Measurements from ENCODE around the gene WDR45. TPM values are rescaled to one million over a fixed set of nuclear protein-coding genes. Genes with fewer than 3 reads are reported as not detected.
A peak's percentile ranks its signal among the peaks of the same experiment; 100 is the strongest.

WDR45 gene
- total RNA-seq, 2 experiments from 2014 or later = 22.4 to 23.9 TPM

DNA sequence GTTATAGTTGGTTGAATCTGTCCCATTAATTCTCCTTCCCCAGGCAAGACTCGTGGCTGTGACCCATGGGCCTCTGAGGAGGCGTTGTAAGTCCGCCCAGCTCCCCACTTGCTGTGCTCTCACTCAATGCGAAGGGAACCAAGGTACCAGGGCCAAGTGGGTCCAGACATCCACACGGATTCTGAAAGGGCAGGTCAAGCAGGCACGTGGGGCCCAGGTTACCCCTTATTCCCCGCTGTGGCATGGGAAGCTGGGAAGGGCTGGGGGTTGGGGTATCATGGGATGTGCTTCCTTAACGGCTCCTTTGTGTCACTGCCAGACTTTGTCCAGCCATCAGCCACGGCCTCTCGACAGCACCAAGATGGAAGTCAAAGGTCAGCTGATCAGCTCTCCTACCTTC is 17.8 kb downstream of the WDR45 start:
- Mint-ChIP-seq H3K27ac (no peak overlapping the region), H3K9me3 (ENCODE audit: low read depth) (no peaks in the 10 kb centered on the region)
- CTCF ChIA-PET = no interaction called here

DNA sequence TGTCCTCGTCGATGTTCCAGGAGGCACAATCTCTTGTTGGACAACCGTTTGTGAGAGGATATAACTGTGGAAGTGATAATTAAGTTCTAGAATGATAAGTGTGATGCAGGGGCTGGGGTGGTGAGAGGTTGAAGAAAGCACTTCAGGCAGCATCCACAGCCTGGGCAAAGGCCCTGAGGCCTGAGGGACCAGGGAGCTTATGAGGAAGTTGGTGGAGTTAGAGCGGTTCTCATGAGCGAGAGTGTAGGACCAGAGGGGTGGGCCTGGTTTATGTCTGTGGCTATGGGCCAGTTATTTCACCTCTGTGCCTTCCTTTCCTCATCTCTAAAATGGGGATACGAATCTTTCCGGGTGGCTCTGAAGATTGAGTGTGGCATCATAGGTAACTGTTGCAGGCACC is 18.2 kb downstream of the WDR45 start:
- no peaks in the 10 kb centered on the region for H3K9me3 Mint-ChIP-seq (ENCODE audit: low read depth)
- no peaks in the 10 kb centered on the region for H3K27me3 Mint-ChIP-seq
- no peak for ATAC-seq
- ChIA-PET POLR2A (no interaction called here), CTCF (interaction anchor here (0.6 kb wide), 1 partner anchor 214 kb away, joined by 4 read pairs; no protein-coding TSS in a partner anchor)
- H3K27ac Mint-ChIP-seq = no peak overlapping the region
- H3K36me3 Mint-ChIP-seq (ENCODE audit: low read depth) = peaks cover 2% of the 10 kb centered on the region
- no peak for DNase-seq
- H3K4me3 Mint-ChIP-seq = no peak overlapping the region
- H3K4me1 Mint-ChIP-seq = peaks cover 5% of the 10 kb centered on the region
- intact Hi-C loops (cut with DNase I, micrococcal nuclease) = no loop called here

More for the DNA sequence above, 17.8 kb downstream of the WDR45 start:
- Mint-ChIP-seq H3K36me3 (ENCODE audit: low read depth) (peaks cover 2% of the 10 kb centered on the region), H3K4me1 (peaks cover 2% of the 10 kb centered on the region), H3K4me3 (no peak overlapping the region), H3K27me3 (no peaks in the 10 kb centered on the region)
- no peak for ATAC-seq
- POLR2A ChIA-PET = no interaction called here
- intact Hi-C loops (cut with DNase I, micrococcal nuclease) = no loop called here
- DNase-seq = no peak

GRCh38 chrX:49060914-49061313 is 18.8 kb downstream of the WDR45 start:
- no peak overlapping the region for H3K4me3 Mint-ChIP-seq
- no peaks in the 10 kb centered on the region for H3K9me3 Mint-ChIP-seq (ENCODE audit: low read depth)
- peaks cover 2% of the 10 kb centered on the region for H3K36me3 Mint-ChIP-seq (ENCODE audit: low read depth)
- no peaks in the 10 kb centered on the region for H3K27me3 Mint-ChIP-seq
- H3K4me1 Mint-ChIP-seq = peaks cover 7% of the 10 kb centered on the region
- intact Hi-C loops (cut with DNase I, micrococcal nuclease) = no loop called here
- no peak for DNase-seq
- POLR2A ChIA-PET = no interaction called here
- H3K27ac Mint-ChIP-seq = peak overlapping the region; percentile 19
- CTCF ChIA-PET = interaction anchor here (0.6 kb wide), 1 partner anchor 213 kb away, joined by 4 read pairs; no protein-coding TSS in a partner anchor
- ATAC-seq = no peak

GRCh38 chrX:49059681-49060085 is 20.0 kb downstream of the WDR45 start:
- H3K27ac Mint-ChIP-seq = no peak overlapping the region
- ATAC-seq (no peak), DNase-seq (no peak)
- POLR2A ChIA-PET = interaction anchor here (0.9 kb wide), 1 partner anchor 442 kb away, joined by 3 read pairs; no protein-coding TSS in a partner anchor
- no peaks in the 10 kb centered on the region for H3K9me3 Mint-ChIP-seq (ENCODE audit: low read depth)
- intact Hi-C loops (cut with DNase I, micrococcal nuclease) = no loop called here
- H3K36me3 Mint-ChIP-seq (ENCODE audit: low read depth) = peaks cover 2% of the 10 kb centered on the region
- H3K27me3 Mint-ChIP-seq = no peaks in the 10 kb centered on the region
- no peak overlapping the region for H3K4me3 Mint-ChIP-seq
- CTCF ChIA-PET = no interaction called here
- H3K4me1 Mint-ChIP-seq = peaks cover 17% of the 10 kb centered on the region

- POLR2A ChIA-PET = interaction anchor here (0.9 kb wide), 1 partner anchor 442 kb away, joined by 3 read pairs; no protein-coding TSS in a partner anchor
- Mint-ChIP-seq H3K9me3 (ENCODE audit: low read depth) (no peaks in the 10 kb centered on the region), H3K4me1 (peaks cover 22% of the 10 kb centered on the region), H3K4me3 (no peak overlapping the region), H3K27ac (no peak overlapping the region), H3K36me3 (ENCODE audit: low read depth) (peaks cover 2% of the 10 kb centered on the region), H3K27me3 (no peaks in the 10 kb centered on the region)
- DNase-seq (no peak), ATAC-seq (no peak)
- CTCF ChIA-PET = no interaction called here
- intact Hi-C loops (cut with DNase I, micrococcal nuclease) = no loop called here
These were observed 20.5 kb downstream of the WDR45 start for GRCh38 chrX:49059201-49059600.

DNA sequence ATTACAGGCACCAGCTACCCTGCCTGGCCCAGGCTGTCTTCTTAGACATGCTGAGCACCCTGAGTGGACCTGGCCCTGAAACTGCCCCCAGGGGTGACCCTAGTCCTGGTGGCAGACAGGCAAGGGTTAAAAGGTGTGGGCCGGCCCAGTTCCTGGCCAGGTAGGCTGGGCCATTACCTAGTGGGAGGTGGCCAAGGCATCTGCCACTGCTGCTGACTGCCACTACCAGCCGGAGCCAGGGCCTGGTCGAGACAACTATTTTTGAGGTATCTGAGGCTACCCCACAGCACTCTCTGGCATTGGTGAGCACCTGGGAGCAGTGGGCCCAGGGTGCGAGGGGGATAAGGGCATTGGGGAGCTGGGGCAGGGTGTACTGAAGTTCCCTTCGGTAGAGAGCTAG is 20.9 kb downstream of the WDR45 start, which contains the start of gene CCDC120:
Gene CCDC120 (plus strand): TSS at position 206 of the 400 bp plus-strand sequence. CDS start 3,043 bp downstream, outside the sequence.
- Mint-ChIP-seq H3K27me3 (no peaks in the 10 kb centered on the region), H3K36me3 (ENCODE audit: low read depth) (peaks cover 2% of the 10 kb centered on the region), H3K9me3 (ENCODE audit: low read depth) (no peaks in the 10 kb centered on the region), H3K27ac (no peak within 1 kb of the TSS), H3K4me3 (no peak within 1 kb of the TSS), H3K4me1 (peaks cover 25% of the 10 kb centered on the region)
- no peak for ATAC-seq
- ChIA-PET POLR2A (no interaction called here), CTCF (no interaction called here)
- intact Hi-C loops (cut with DNase I, micrococcal nuclease) = no loop called here
- no peak for DNase-seq

- ATAC-seq = no peak
- no peak for DNase-seq
- Mint-ChIP-seq H3K36me3 (ENCODE audit: low read depth) (no peaks in the 10 kb centered on the region), H3K4me3 (peak overlapping the region; percentile 70), H3K9me3 (ENCODE audit: low read depth) (no peaks in the 10 kb centered on the region), H3K27ac (peak overlapping the region; percentile 82), H3K4me1 (peaks cover 34% of the 10 kb centered on the region), H3K27me3 (no peaks in the 10 kb centered on the region)
- intact Hi-C loops (cut with DNase I, micrococcal nuclease) = no loop called here
- ChIA-PET CTCF (no interaction called here), POLR2A (no interaction called here)
These were observed 25.5 kb downstream of the WDR45 start for GRCh38 chrX:49054073-49054762.

DNA sequence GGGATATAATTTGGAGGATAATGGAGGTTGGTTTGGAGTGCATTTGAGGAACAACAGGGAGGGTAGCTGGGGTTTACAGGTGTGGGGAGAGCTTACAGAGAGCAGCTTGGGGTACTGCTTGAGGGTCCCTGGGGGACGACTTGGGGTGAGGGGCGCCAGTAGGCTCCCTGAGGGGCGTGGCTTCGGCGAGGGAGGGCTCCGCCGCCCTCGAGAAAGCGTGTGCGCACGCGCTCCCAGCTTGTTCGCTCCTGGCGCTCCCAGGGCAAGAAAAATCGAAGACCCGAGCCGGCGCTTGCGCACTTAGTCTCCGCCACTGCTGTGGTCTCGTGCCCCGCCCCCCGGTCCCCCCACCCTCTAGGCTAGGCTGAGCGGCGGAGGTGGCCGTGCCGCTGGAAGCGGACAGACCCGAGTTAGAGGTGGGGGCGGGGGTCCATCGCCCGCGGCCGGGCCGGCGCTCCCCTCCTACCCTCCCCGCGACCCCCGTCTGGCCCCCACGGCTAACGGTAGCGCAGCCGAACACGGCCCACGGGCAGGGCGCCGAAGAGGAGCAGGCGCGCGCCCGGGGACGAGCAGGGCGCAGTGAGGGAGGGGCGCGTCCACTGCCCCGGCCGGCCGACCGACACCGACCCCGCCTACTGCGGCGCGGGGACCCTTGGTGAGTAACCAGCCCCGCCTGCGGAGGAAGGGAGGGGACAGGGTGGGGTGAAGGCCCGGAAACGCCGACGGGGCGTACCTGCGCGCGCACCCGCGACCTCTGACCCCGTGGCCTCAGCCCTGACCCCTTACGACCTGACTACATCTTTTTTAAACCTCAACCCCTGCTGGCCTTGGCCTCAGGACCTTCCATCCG is 26.2 kb downstream of the WDR45 start:
- Mint-ChIP-seq H3K36me3 (ENCODE audit: low read depth) (no peaks in the 10 kb centered on the region), H3K27me3 (no peaks in the 10 kb centered on the region), H3K9me3 (ENCODE audit: low read depth) (no peaks in the 10 kb centered on the region), H3K4me1 (peaks cover 34% of the 10 kb centered on the region), H3K27ac (peak overlapping the region; percentile 84), H3K4me3 (peak overlapping the region; percentile 74)
- POLR2A ChIA-PET = interaction anchor here (0.8 kb wide), 1 partner anchor 10 kb away, joined by 3 read pairs; the partner anchor contains the start of gene TFE3
- intact Hi-C loops (cut with DNase I, micrococcal nuclease) = loop anchor here in 1 of 2 experiments (1.0 to 2.0 kb wide), 2 partner anchors 10 to 25 kb away; partner anchors contain the start of genes TFE3 and WDR45
- CTCF ChIA-PET = interaction anchor here (1.1 kb wide), 1 partner anchor 10 kb away, joined by 4 read pairs; the partner anchor contains the start of gene TFE3
- ATAC-seq = peak; percentile 84
- DNase-seq = peak; percentile 78

DNA sequence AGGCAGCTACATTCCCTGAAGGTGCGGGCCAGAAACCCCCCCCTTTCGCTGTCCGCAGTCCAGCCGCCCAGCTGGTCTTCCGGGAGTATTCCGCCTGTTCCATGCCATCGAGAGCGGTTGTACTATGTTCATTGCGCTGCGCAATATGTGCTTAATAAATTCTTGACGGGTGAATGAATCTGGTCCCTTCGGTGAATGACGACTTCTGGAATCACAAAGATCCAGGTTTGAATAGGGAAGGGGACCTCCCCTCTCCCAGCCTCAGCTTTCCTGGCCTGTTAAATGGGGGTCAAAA is 35.8 kb downstream of the WDR45 start:
- H3K27ac Mint-ChIP-seq = peak overlapping the region; percentile 86
- ATAC-seq = no peak
- no peaks in the 10 kb centered on the region for H3K27me3 Mint-ChIP-seq
- H3K4me1 Mint-ChIP-seq = peaks cover 36% of the 10 kb centered on the region
- no peak for DNase-seq
- no peaks in the 10 kb centered on the region for H3K9me3 Mint-ChIP-seq (ENCODE audit: low read depth)
- intact Hi-C loops (cut with DNase I, micrococcal nuclease) = loop anchor here (1.0 kb wide), 12 partner anchors 9 to 470 kb away; partner anchors contain the start of genes GRIPAP1 (in 2 of the 2), PIM2 (in 1 of the 2), PPP1R3F (in 1 of the 2) and PQBP1 (in 1 of the 2)
- H3K36me3 Mint-ChIP-seq (ENCODE audit: low read depth) = peaks cover 7% of the 10 kb centered on the region
- H3K4me3 Mint-ChIP-seq = peak overlapping the region; percentile 93
- ChIA-PET POLR2A (interaction anchor here (0.5 to 0.9 kb wide), 3 partner anchors 9 to 455 kb away, joined by 3 to 6 read pairs (median 3); no protein-coding TSS in a partner anchor), CTCF (interaction anchor here (0.7 to 1.4 kb wide), 2 partner anchors 85 to 168 kb away, joined by 3 to 8 read pairs; no protein-coding TSS in a partner anchor)

- Mint-ChIP-seq H3K27me3 (no peaks in the 10 kb centered on the region), H3K9me3 (ENCODE audit: low read depth) (no peaks in the 10 kb centered on the region), H3K27ac (peak within 1 kb of the TSS; percentile 94), H3K4me1 (peaks cover 41% of the 10 kb centered on the region), H3K36me3 (ENCODE audit: low read depth) (peaks cover 12% of the 10 kb centered on the region), H3K4me3 (peak within 1 kb of the TSS; percentile 93)
- ATAC-seq = peak; percentile 91
- POLR2A ChIA-PET = interaction anchor here (0.5 to 0.9 kb wide), 3 partner anchors 9 to 454 kb away, joined by 3 to 6 read pairs (median 3); no protein-coding TSS in a partner anchor
- CTCF ChIA-PET = interaction anchor here (0.9 to 1.4 kb wide), 3 partner anchors 10 to 85 kb away, joined by 4 to 8 read pairs (median 5); partner anchors contain the start of gene GRIPAP1
- intact Hi-C loops (cut with DNase I, micrococcal nuclease) = loop anchor here (1.0 kb wide), 12 partner anchors 10 to 469 kb away; partner anchors contain the start of genes GRIPAP1 (in 2 of the 2), PIM2 (in 1 of the 2), PPP1R3F (in 1 of the 2) and PQBP1 (in 1 of the 2)
- DNase-seq = peak; percentile 97
These were observed 36.3 kb downstream of the WDR45 start, which contains the start of gene TFE3 for GRCh38 chrX:49043220-49043986. TSS of gene TFE3 (minus strand) at chrX:49043357. CDS start at chrX:49043226, 131 bp downstream.

Data from activated CD4-positive, alpha-beta T cell treated with anti-CD3 and anti-CD28 coated beads for 36 hours (primary cell).